Measurements from ENCODE around the gene OAS3.

OAS3 gene

DNA sequence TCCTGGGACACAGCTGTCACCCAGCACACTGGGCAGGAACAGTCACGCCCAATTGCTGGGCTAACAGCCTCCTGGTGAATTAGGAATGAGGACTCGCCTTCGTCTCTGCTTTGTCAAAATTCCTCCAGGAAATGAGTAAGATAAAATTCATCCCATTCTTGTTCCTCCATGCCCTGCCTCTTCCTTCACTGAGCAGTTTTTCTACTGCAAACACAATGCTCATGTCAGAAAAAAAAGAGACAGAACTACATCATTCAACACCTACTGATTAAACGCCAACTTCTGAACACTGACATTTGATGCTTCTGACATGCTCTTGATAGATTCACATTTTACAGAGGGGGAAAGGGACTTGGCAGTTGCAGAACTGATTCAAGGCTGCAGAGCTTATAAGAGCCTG is 80.8 kb downstream of the OAS3 start:
- no peak for DNase-seq (ENCODE audit: low read depth)

DNA sequence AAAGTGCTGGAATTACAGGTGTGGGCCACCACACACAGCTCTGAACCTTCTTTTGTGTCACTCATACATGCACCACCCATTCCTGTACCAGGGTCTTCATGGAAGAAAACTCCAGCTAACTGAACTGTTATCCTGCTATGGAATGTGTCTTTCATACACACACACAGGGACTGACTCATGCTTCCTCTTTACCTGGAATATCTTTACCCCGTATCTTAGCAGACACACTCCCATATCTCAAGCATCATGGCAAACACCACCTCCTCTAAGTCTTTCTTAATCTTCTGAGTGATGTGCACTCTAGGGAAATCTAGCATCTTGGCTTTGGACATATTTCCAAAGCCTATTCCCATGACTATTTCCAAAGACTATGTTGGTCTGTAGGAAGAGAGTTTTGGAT is 83.2 kb downstream of the OAS3 start:
- no peak for DNase-seq (ENCODE audit: low read depth)
